ENCODE measurements around the gene JDP2. TPM values are rescaled to one million over a fixed set of nuclear protein-coding genes. Genes with fewer than 3 reads are reported as not detected.

Gene JDP2
- total RNA-seq, 4 donors from 2014 or later: 32.9 to 86.8 (median 50.1) TPM

DNA sequence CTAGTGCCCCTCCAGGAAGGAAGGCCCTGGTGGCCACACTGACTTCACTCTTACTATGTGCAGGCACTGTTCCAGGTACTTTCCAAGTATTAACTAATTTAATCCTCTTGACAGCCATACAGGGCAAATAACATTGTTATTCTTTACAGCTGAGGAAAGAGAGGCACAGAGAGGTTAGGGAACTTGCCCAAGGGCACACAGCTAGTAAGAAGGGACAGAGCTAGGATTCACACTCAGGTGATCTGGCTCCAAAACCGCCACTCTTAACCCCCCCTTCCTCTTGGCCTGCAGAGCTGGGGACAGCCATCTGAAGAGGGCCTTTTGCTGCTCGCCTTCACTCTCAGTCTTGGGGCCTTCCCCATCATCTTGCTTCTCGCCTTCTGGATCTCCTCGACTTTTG is 4.0 kb downstream of the JDP2 start:
- H3K4me3 ChIP-seq: no peak overlapping the region
- no peaks in the 10 kb centered on the region for H3K36me3 ChIP-seq
- H3K9me3 ChIP-seq: no peaks in the 10 kb centered on the region
- H3K4me1 ChIP-seq: peaks cover 0 to 25% of the 10 kb centered on the region in 2 donors
- no peak overlapping the region for H3K27ac ChIP-seq
- intact Hi-C loops (cut with DNase I; ENCODE audit: low total_unique reads): no loop called here
- no peak for DNase-seq
- H3K27me3 ChIP-seq: no peaks in the 10 kb centered on the region
- TF ChIP-seq POLR2A (IDR thresholded peaks at IDR 0.05): no peak
- TF ChIP-seq, protein P1, sequence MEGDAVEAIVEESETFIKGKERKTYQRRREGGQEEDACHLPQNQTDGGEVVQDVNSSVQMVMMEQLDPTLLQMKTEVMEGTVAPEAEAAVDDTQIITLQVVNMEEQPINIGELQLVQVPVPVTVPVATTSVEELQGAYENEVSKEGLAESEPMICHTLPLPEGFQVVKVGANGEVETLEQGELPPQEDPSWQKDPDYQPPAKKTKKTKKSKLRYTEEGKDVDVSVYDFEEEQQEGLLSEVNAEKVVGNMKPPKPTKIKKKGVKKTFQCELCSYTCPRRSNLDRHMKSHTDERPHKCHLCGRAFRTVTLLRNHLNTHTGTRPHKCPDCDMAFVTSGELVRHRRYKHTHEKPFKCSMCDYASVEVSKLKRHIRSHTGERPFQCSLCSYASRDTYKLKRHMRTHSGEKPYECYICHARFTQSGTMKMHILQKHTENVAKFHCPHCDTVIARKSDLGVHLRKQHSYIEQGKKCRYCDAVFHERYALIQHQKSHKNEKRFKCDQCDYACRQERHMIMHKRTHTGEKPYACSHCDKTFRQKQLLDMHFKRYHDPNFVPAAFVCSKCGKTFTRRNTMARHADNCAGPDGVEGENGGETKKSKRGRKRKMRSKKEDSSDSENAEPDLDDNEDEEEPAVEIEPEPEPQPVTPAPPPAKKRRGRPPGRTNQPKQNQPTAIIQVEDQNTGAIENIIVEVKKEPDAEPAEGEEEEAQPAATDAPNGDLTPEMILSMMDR (IDR thresholded peaks at IDR 0.05): no peak

DNA sequence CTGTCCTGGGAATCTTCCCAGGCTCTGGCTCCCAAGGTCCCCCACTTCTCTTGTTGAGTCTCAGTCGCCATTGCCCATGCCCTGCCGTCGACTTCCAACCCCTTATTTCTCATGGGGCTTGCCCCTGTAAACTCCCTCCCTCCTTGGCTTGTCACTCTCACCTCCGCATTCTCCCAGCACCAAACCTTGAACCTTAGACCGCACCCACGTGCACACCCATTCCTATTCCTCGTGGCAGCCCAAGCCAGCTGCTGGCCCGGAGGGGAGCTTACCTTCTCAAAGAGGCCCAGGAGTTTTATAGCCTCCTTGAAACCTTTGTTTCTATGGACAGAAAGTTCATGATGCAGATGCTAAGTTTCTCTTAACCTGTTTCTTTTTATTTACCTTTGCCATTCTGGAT is 4.6 kb downstream of the JDP2 start:
- Histone ChIP-seq H3K9me3 (no peaks in the 10 kb centered on the region), H3K27me3 (no peaks in the 10 kb centered on the region), H3K4me1 (peaks cover 0 to 25% of the 10 kb centered on the region in 2 donors), H3K4me3 (no peak overlapping the region), H3K36me3 (no peaks in the 10 kb centered on the region), H3K27ac (no peak overlapping the region)
- intact Hi-C loops (cut with DNase I; ENCODE audit: low total_unique reads): no loop called here
- TF ChIP-seq, protein P1 (IDR thresholded peaks at IDR 0.05): no peak
- no peak for TF ChIP-seq POLR2A (IDR thresholded peaks at IDR 0.05)
- DNase-seq: no peak

DNA sequence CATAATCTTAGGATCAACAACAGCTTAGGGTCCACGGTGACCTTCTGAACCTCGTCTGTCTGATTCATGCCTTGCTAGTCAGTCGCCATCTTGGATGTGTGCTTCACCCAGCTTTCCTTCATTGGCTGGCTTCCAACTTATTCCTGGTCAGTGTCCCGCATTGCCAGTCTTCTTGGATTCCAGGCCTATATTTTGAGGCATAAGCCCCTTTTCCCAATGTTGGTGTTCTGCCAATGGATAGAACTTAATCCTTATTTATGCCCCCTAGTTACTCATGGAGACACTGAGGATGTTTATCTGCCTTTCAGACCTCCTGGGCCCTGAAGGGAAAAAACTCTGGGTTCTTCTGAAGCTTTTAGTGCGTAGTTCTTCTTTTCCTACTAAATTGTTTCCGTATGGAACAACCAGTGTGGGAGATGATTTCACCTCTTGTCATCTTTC is 5.8 kb downstream of the JDP2 start:
- no peak for DNase-seq
- H3K4me3 ChIP-seq: no peak overlapping the region
- no peaks in the 10 kb centered on the region for H3K27me3 ChIP-seq
- H3K4me1 ChIP-seq: peaks cover 0 to 25% of the 10 kb centered on the region in 2 donors
- no peak overlapping the region for H3K27ac ChIP-seq
- TF ChIP-seq, protein P1 (IDR thresholded peaks at IDR 0.05): no peak
- no peak for TF ChIP-seq POLR2A (IDR thresholded peaks at IDR 0.05)
- no peaks in the 10 kb centered on the region for H3K9me3 ChIP-seq
- intact Hi-C loops (cut with DNase I; ENCODE audit: low total_unique reads): no loop called here
- H3K36me3 ChIP-seq: no peaks in the 10 kb centered on the region

DNA sequence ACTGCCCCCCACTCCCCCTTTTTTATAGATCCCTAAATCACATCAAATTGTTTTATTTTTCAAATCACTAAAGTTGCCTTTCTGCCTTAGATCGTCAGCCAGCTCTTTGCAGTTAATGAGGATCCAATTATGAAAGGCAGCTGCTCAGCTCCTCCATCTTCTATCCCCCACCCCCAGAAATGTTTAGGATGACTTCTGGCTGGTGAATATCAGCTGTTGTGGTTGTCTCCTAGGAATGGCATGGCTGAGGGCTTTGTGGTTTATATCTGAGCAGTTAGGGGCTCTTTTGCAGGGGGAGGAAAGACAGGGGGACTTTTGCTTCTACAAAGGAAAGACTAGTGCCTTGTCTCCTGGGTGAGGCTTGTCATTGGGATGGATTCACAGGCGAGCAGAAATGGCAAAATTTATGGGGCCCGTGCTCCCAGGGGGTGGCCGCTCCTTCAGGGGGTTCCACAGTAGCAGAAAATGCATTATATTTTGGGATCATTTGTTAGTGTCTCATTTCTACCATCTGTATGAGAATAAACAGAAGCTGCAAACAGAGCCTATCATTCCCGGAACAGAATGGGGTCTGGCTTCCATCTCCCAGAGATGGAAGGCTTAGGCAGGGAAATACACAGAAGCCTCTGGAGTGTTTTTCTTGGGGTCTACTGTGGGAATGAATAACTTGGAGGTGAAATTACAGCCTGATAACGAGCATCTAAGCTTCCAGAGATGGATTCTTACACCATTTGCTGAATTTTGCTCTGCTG is 6.5 kb downstream of the JDP2 start:
- Histone ChIP-seq H3K27ac (no peak overlapping the region), H3K36me3 (no peaks in the 10 kb centered on the region), H3K4me1 (peaks cover 0 to 19% of the 10 kb centered on the region in 2 donors), H3K4me3 (no peak overlapping the region), H3K9me3 (no peaks in the 10 kb centered on the region), H3K27me3 (no peaks in the 10 kb centered on the region)
- no peak for DNase-seq
- intact Hi-C loops (cut with DNase I; ENCODE audit: low total_unique reads): no loop called here
- TF ChIP-seq, protein P1 (IDR thresholded peaks at IDR 0.05): no peak
- no peak for TF ChIP-seq POLR2A (IDR thresholded peaks at IDR 0.05)

DNA sequence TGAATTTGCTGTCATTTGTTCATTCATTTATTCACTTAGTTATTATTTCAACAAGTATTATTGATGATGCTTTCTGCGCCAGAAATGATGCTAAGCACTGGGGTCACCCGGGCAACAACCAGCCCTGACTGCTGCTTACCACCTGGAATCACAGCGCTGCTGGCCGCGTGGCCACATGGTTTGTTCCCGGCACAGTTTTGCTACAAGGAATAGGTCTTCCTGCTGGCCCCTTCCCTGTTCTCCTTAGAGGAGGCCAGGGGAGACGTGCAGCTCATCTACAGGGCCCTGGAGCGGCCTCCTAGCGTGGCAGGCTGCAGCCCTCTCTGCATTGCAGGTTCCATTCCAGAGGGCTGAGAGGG is 7.0 kb downstream of the JDP2 start:
- peaks cover 0 to 15% of the 10 kb centered on the region in 2 donors for H3K4me1 ChIP-seq
- intact Hi-C loops (cut with DNase I; ENCODE audit: low total_unique reads): no loop called here
- H3K9me3 ChIP-seq: no peaks in the 10 kb centered on the region
- no peak overlapping the region for H3K27ac ChIP-seq
- no peaks in the 10 kb centered on the region for H3K27me3 ChIP-seq
- no peak for TF ChIP-seq POLR2A (IDR thresholded peaks at IDR 0.05)
- TF ChIP-seq, protein P1 (IDR thresholded peaks at IDR 0.05): no peak
- no peak for DNase-seq
- H3K4me3 ChIP-seq: no peak overlapping the region
- no peaks in the 10 kb centered on the region for H3K36me3 ChIP-seq
